ENCODE data around the gene RNF166.
A peak's percentile ranks its signal among the peaks of the same experiment; 100 is the strongest.

The RNF166 gene

GRCh38 chr16:88706229-88706964 lies at the start of gene RNF166, which contains the start of gene CTU2:
Gene RNF166, minus strand, starts transcription at chr16:88706408. Its CDS starts 83 bp downstream, at chr16:88706325.
Gene CTU2, plus strand, starts transcription at chr16:88706503. Its CDS starts 28 bp downstream, at chr16:88706531.
- DNase-seq: peak; percentile 80 to 90 (median 88)

- peak in 1 of 6 experiments; percentile 19 for DNase-seq
These were observed 48.9 kb upstream of the RNF166 start for GRCh38 chr16:88754912-88755744.

GRCh38 chr16:88754109-88754911 lies 48.1 kb upstream of the RNF166 start:
- DNase-seq: no peak

GRCh38 chr16:88753602-88754001 lies 47.4 kb upstream of the RNF166 start:
- no peak for DNase-seq

- no peak for DNase-seq
These were observed 47.0 kb upstream of the RNF166 start for GRCh38 chr16:88753191-88753590.

GRCh38 chr16:88752386-88753002 lies 46.3 kb upstream of the RNF166 start:
- no peak for DNase-seq

- DNase-seq: no peak
These were observed 44.6 kb upstream of the RNF166 start for GRCh38 chr16:88750854-88751253.

GRCh38 chr16:88749358-88749757 lies 43.1 kb upstream of the RNF166 start:
- no peak for DNase-seq

GRCh38 chr16:88748364-88748763 lies 42.2 kb upstream of the RNF166 start:
- DNase-seq: no peak

GRCh38 chr16:88747588-88748301 lies 41.5 kb upstream of the RNF166 start:
- DNase-seq: no peak

GRCh38 chr16:88746506-88746905 lies 40.3 kb upstream of the RNF166 start:
- no peak for DNase-seq

- DNase-seq: no peak
These were observed 38.6 kb upstream of the RNF166 start for GRCh38 chr16:88744577-88745521.

- peak; percentile 10 to 81 (median 67) for DNase-seq
These were observed 37.7 kb upstream of the RNF166 start for GRCh38 chr16:88743693-88744576.

GRCh38 chr16:88742896-88743605 lies 36.8 kb upstream of the RNF166 start:
- no peak for DNase-seq

GRCh38 chr16:88741368-88741767 lies 35.2 kb upstream of the RNF166 start:
- no peak for DNase-seq

GRCh38 chr16:88740727-88741055 lies 34.5 kb upstream of the RNF166 start:
- DNase-seq: no peak

- DNase-seq: no peak
These were observed 33.9 kb upstream of the RNF166 start for GRCh38 chr16:88739977-88740726.

Measured in stimulated activated naive CD4-positive, alpha-beta T cell (primary cell).